Lung (tissue), 12 donors: Measurements from ENCODE around the gene RPL21. TPM values are rescaled to one million over a fixed set of nuclear protein-coding genes. Genes with fewer than 3 reads are reported as not detected.
A peak's percentile ranks its signal among the peaks of the same experiment; 100 is the strongest.

Experiments
- ATAC-seq: fragments of 200-7000 bp; cut with Tn5 transposase; one replicate; pipeline ENCODE4 v1.9.1; 2020; ENCODE audit warnings: moderate number of reproducible peaks; ENCODE audit not compliant: insufficient read depth, low FRiP score
- DNase-seq, 3 donors: peaks; one replicate each; pipeline ENCODE4 v3.0.0-alpha.2; 2013 to 2017
- H3K27ac ChIP-seq, 2 donors: one replicate each; pipeline ENCODE4 v1.5.1; 2013; ENCODE audit warnings: mild to moderate bottlenecking in 2 of 2, moderate library complexity in 2 of 2, control low read depth in 1 of 2, inconsistent platforms in 1 of 2, low read depth in 1 of 2, low read length in 1 of 2
- H3K27me3 ChIP-seq, 3 donors: one replicate each; pipeline ENCODE4 v1.5.1; 2013; ENCODE audit warnings: low read length in 2 of 3; ENCODE audit not compliant: control insufficient read depth in 3 of 3, insufficient read depth in 3 of 3
- H3K36me3 ChIP-seq, 4 donors: one replicate each; pipeline ENCODE4 v1.5.1; 2013; ENCODE audit warnings: low read length in 4 of 4, mild to moderate bottlenecking in 1 of 4, moderate library complexity in 1 of 4; ENCODE audit not compliant: control insufficient read depth in 4 of 4, insufficient read depth in 4 of 4
- H3K4me1 ChIP-seq, 5 donors: one replicate each; pipeline ENCODE4 v1.5.1; 2013; ENCODE audit warnings: low read length in 5 of 5, mild to moderate bottlenecking in 2 of 5, moderate library complexity in 1 of 5; ENCODE audit not compliant: control insufficient read depth in 5 of 5, insufficient read depth in 5 of 5
- H3K4me3 ChIP-seq: one replicate; pipeline ENCODE4 v1.5.1; 2013; ENCODE audit warnings: mild to moderate bottlenecking, control low read depth, moderate library complexity
- H3K9ac ChIP-seq, 2 donors: one replicate each; pipeline ENCODE4 v1.5.1; 2013; ENCODE audit warnings: low read length in 2 of 2, control low read depth in 1 of 2; ENCODE audit not compliant: insufficient read depth in 1 of 2
- H3K9me3 ChIP-seq, 4 donors: one replicate each; pipeline ENCODE4 v1.5.1; 2013; ENCODE audit warnings: low read length in 3 of 4, mild to moderate bottlenecking in 1 of 4, moderate library complexity in 1 of 4; ENCODE audit not compliant: control insufficient read depth in 4 of 4, insufficient read depth in 3 of 4
- WGBS, 2 donors: extraction: QIAGEN DNeasy Blood & Tissue Kit; methylation state at CpG; one replicate each; pipeline ENCODE4 v1.1.7; 2013; 5-methylcytosine and 5-hydroxymethylcytosine counted together
- polyA plus RNA-seq, 2 donors: library from polyadenylated mRNA; stranded (reverse); fragments of 200-250 nt; gene quantifications; one replicate each; pipeline ENCODE4 v1.2.1, GENCODE V29; 2013
- total RNA-seq, 2 donors: library from RNA; depleted of rRNA in 1 of 2; stranded (reverse); fragments of >200 nt in 1 of 2; gene quantifications; one replicate each; pipeline ENCODE4 v1.2.1, GENCODE V29; 2014 to 2021
- TF ChIP-seq, protein P1 (sequence below): IDR thresholded peaks from 2 replicates; pipeline ENCODE4 v1.5.1; 2012; ENCODE audit warnings: mild to moderate bottlenecking; ENCODE audit errors: control extremely low read depth, extremely low read depth
- donor health status: control.
- donor health status: control.
- donor health status: Bipolar disorder and iron deficiency.
- donor health status: healthy.
- donor health status: DM: yes; HTN: yes; CAD: no.

RPL21 gene
- total and polyA plus RNA-seq, 4 donors = 796 to 1,951 (median 915) TPM

DNA sequence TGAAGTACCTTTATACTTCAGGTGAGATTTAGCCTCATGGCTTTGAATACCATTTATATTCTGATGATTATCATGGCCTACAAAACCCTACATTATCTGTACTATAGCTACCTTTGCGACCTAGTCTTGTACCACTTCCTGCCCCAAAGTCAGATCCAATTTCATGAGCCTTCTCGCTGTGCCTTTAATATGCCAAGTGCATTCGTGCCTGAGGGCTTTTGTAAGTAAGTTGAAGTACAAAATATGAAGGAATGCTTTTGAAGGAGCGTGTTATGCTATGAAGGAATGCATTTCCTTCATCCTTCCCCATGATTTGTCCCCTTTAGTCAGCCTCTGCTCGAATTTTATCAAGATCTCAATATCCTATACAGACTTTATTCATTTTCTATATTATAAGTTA lies 10.0 kb downstream of the RPL21 start:
- no peak overlapping the region for H3K9ac ChIP-seq
- no peak overlapping the region for H3K27ac ChIP-seq
- no peaks in the 10 kb centered on the region for H3K9me3 ChIP-seq
- 56 to 85% methylated on average over 5 of the region's 5 CpGs for WGBS, 2 donors
- H3K27me3 ChIP-seq = no peaks in the 10 kb centered on the region
- no peak overlapping the region for H3K4me3 ChIP-seq
- TF ChIP-seq, protein P1, sequence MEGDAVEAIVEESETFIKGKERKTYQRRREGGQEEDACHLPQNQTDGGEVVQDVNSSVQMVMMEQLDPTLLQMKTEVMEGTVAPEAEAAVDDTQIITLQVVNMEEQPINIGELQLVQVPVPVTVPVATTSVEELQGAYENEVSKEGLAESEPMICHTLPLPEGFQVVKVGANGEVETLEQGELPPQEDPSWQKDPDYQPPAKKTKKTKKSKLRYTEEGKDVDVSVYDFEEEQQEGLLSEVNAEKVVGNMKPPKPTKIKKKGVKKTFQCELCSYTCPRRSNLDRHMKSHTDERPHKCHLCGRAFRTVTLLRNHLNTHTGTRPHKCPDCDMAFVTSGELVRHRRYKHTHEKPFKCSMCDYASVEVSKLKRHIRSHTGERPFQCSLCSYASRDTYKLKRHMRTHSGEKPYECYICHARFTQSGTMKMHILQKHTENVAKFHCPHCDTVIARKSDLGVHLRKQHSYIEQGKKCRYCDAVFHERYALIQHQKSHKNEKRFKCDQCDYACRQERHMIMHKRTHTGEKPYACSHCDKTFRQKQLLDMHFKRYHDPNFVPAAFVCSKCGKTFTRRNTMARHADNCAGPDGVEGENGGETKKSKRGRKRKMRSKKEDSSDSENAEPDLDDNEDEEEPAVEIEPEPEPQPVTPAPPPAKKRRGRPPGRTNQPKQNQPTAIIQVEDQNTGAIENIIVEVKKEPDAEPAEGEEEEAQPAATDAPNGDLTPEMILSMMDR = no peak
- peak in 1 of 3 donors; percentile 57 for DNase-seq
- peaks cover 12 to 29% (median 16%) of the 10 kb centered on the region in 4 donors for H3K36me3 ChIP-seq
- ATAC-seq = peak; percentile 9
- peaks cover 0 to 2% (median 0%) of the 10 kb centered on the region in 5 donors for H3K4me1 ChIP-seq

DNA sequence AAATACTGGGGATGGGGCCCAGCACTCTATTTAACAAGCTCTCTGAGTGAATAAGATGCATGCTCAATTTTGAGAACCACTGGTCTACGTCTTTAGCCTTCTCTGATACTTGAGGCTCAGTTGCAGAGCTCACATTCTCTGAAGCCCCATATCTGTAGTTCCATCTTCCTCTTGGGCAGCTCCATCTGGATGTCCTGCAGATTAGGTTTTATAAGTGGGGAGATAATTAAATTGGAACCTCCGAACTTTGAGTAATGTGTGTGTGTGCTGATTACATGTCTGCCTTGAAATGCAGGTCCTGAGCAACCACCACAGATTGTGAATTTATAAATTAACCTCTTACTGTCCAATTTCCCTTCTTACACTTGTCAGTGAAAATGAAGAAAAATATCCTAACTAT lies 12.1 kb downstream of the RPL21 start:
- Histone ChIP-seq H3K9ac (no peak overlapping the region), H3K9me3 (no peaks in the 10 kb centered on the region), H3K4me3 (no peak overlapping the region), H3K4me1 (peaks cover 0 to 4% (median 0%) of the 10 kb centered on the region in 5 donors), H3K27me3 (no peaks in the 10 kb centered on the region), H3K27ac (no peak overlapping the region), H3K36me3 (peaks cover 0 to 11% (median 3%) of the 10 kb centered on the region in 4 donors)
- WGBS, 2 donors = 66 to 75% methylated on average over 2 of the region's 2 CpGs
- TF ChIP-seq, protein P1 = no peak
- ATAC-seq (no peak), DNase-seq (no peak)

DNA sequence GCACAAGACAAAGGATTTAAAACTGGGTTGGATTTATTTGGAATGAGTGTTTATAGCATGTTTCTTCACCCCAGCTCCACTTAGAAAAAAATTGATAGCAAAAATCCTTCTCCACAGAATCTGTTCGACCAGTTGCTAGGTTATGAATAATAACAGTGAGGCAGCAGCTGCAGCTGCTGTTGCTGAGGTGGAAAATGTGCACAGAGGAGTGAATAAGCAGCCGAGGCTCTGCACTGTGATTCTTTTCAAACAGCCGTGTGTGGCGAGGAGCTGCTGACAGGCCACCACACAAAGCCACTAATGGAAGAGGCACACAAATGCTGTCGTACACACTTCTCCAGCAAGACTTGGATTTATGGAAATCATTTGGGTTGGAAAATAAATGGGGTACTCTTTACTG lies 12.8 kb downstream of the RPL21 start:
- H3K36me3 ChIP-seq = peaks cover 0 to 8% (median 0%) of the 10 kb centered on the region in 4 donors
- peak overlapping the region in 1 of 2 donors; percentile 3 for H3K27ac ChIP-seq
- TF ChIP-seq, protein P1 = no peak
- peak overlapping the region in 1 of 2 donors; percentile 32 for H3K9ac ChIP-seq
- H3K4me1 ChIP-seq = peaks cover 0 to 4% (median 0%) of the 10 kb centered on the region in 5 donors
- H3K9me3 ChIP-seq = peaks cover 0 to 2% (median 0%) of the 10 kb centered on the region in 4 donors
- H3K4me3 ChIP-seq = no peak overlapping the region
- DNase-seq (peak; percentile 43 to 56 (median 53)), ATAC-seq (no peak)
- H3K27me3 ChIP-seq = no peaks in the 10 kb centered on the region
- 71 to 77% methylated on average over 5 of the region's 5 CpGs for WGBS, 2 donors

DNA sequence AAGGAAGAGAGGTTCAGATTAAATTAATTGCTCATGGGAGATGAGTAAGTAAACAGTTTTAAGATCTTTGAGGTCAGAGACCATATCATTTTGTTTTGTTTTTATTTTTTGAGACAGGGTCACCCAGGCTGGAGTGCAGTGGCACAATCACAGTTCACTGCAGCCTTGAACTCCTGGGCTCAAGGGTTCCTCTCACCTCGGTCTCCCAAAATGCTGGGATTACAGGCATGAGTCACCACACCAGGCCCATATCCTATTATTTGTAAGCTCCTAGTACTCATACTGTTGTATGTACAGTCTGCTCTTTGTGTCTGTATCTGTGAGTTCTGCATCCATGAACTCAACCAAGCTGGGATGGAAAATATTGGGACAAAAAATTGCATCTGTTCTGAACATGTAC lies 13.3 kb downstream of the RPL21 start:
- H3K4me1 ChIP-seq = peaks cover 0 to 5% (median 0%) of the 10 kb centered on the region in 5 donors
- no peak overlapping the region for H3K9ac ChIP-seq
- peaks cover 0 to 3% (median 0%) of the 10 kb centered on the region in 4 donors for H3K9me3 ChIP-seq
- no peak for DNase-seq
- TF ChIP-seq, protein P1 = no peak
- peak overlapping the region in 1 of 2 donors; percentile 3 for H3K27ac ChIP-seq
- 68 to 77% methylated on average over 1 of the region's 1 CpG for whole genome bisulfite sequencing, 2 donors
- H3K36me3 ChIP-seq = peaks cover 0 to 7% (median 0%) of the 10 kb centered on the region in 4 donors
- H3K4me3 ChIP-seq = no peak overlapping the region
- H3K27me3 ChIP-seq = no peaks in the 10 kb centered on the region
- ATAC-seq = no peak
